Fibroblast of villous mesenchyme (primary cell): Measurements from ENCODE around the gene CATSPERD. TPM values are rescaled to one million over a fixed set of nuclear protein-coding genes. Genes with fewer than 3 reads are reported as not detected.

ENCODE experiments used
- DNase-seq: peaks from one replicate; pipeline ENCODE4 v3.0.0-alpha.2; 2010; ENCODE audit warnings: low read depth
- H3K4me3 ChIP-seq: 2 replicates; pipeline ENCODE4 v1.5.1; 2011; ENCODE audit warnings: low read depth, mild to moderate bottlenecking, low read length
- CTCF ChIP-seq: IDR thresholded peaks from 2 replicates; pipeline ENCODE4 v1.5.1; 2012; ENCODE audit warnings: low read depth, mild to moderate bottlenecking, low read length; ENCODE audit not compliant: insufficient read depth
- total RNA-seq: library from RNA; depleted of rRNA; stranded (reverse); fragments of >200 nt; gene quantifications from 2 replicates; pipeline ENCODE4 v1.2.3, GENCODE V29; 2012

CATSPERD gene
- total RNA-seq, 1 donor: not detected

- no peak for DNase-seq
- no peak within 1 kb of the TSS for H3K4me3 ChIP-seq
- no peak for TF ChIP-seq CTCF
These were observed 64.2 kb downstream of the CATSPERD start, which contains the start of gene PRR22 for GRCh38 chr19:5784581-5785147. TSS of gene PRR22 (minus strand) at chr19:5784746. CDS start at chr19:5784660, 86 bp downstream.

- no peak for DNase-seq
- no peak overlapping the region for H3K4me3 ChIP-seq
- TF ChIP-seq CTCF: no peak
These were observed 65.0 kb downstream of the CATSPERD start for GRCh38 chr19:5785423-5785822.

GRCh38 chr19:5786593-5787408 lies 66.4 kb downstream of the CATSPERD start:
- DNase-seq: no peak

GRCh38 chr19:5787409-5788182 lies 67.2 kb downstream of the CATSPERD start:
- no peak for TF ChIP-seq CTCF
- H3K4me3 ChIP-seq: no peak overlapping the region
- DNase-seq: no peak

More at GRCh38 chr19:5786593-5787408, 66.4 kb downstream of the CATSPERD start:
- H3K4me3 ChIP-seq: no peak overlapping the region
- no peak for TF ChIP-seq CTCF

GRCh38 chr19:5788422-5788821 lies 68.0 kb downstream of the CATSPERD start:
- TF ChIP-seq CTCF: no peak
- no peak for DNase-seq
- H3K4me3 ChIP-seq: no peak overlapping the region

GRCh38 chr19:5789351-5789761 lies 68.9 kb downstream of the CATSPERD start:
- DNase-seq: no peak
- TF ChIP-seq CTCF: no peak

More at GRCh38 chr19:5789351-5789761, 68.9 kb downstream of the CATSPERD start:
- H3K4me3 ChIP-seq: no peak overlapping the region
